Subcutaneous abdominal adipose tissue (tissue), 5 donors: ENCODE measurements around the gene RASD2.

Source experiments
- H3K27ac ChIP-seq: one replicate; pipeline ENCODE4 v1.7.0; 2013; ENCODE audit warnings: low read depth, mild to moderate bottlenecking, inconsistent platforms, low read length, moderate library complexity
- H3K27me3 ChIP-seq, 5 donors: one replicate each; pipeline ENCODE4 v1.7.0; 2013; ENCODE audit warnings: low read length in 5 of 5, inconsistent platforms in 1 of 5; ENCODE audit not compliant: control insufficient read depth in 5 of 5, insufficient read depth in 4 of 5
- H3K36me3 ChIP-seq, 5 donors: one replicate each; pipeline ENCODE4 v1.7.0; 2013; ENCODE audit warnings: low read length in 5 of 5; ENCODE audit not compliant: control insufficient read depth in 5 of 5, insufficient read depth in 5 of 5
- H3K4me1 ChIP-seq, 5 donors: one replicate each; pipeline ENCODE4 v1.7.0; 2013; ENCODE audit warnings: low read length in 5 of 5, mild to moderate bottlenecking in 3 of 5, moderate library complexity in 1 of 5; ENCODE audit not compliant: control insufficient read depth in 5 of 5, insufficient read depth in 5 of 5
- H3K4me3 ChIP-seq, 5 donors: one replicate each; pipeline ENCODE4 v1.7.0; 2013; ENCODE audit warnings: low read length in 5 of 5, low read depth in 1 of 5
- H3K9ac ChIP-seq, 5 donors: one replicate each; pipeline ENCODE4 v1.7.0; 2013; ENCODE audit warnings: low read length in 5 of 5, mild to moderate bottlenecking in 4 of 5, moderate library complexity in 3 of 5
- H3K9me3 ChIP-seq, 5 donors: one replicate each; pipeline ENCODE4 v1.7.0; 2013; ENCODE audit warnings: low read length in 5 of 5; ENCODE audit not compliant: control insufficient read depth in 5 of 5
- donor health status: healthy.
- donor health status: healthy.
- donor health status: healthy.
- donor health status: healthy.
- donor health status: healthy.

RASD2 gene

GRCh38 chr22:35526333-35526979, 14.2 kb upstream of the RASD2 start:
- Histone ChIP-seq H3K4me1 (peaks cover 2 to 12% (median 7%) of the 10 kb centered on the region in 5 donors), H3K36me3 (no peaks in the 10 kb centered on the region), H3K9me3 (peaks cover 0 to 12% (median 10%) of the 10 kb centered on the region in 5 donors), H3K4me3 (no peak overlapping the region), H3K27me3 (peaks cover 2 to 12% (median 4%) of the 10 kb centered on the region in 5 donors), H3K27ac (no peak overlapping the region), H3K9ac (no peak overlapping the region)

- Histone ChIP-seq H3K27me3 (no peaks in the 10 kb centered on the region), H3K9ac (no peak overlapping the region), H3K27ac (no peak overlapping the region), H3K4me1 (peaks cover 2 to 12% (median 7%) of the 10 kb centered on the region in 5 donors), H3K4me3 (no peak overlapping the region), H3K36me3 (no peaks in the 10 kb centered on the region), H3K9me3 (peaks cover 0 to 12% (median 10%) of the 10 kb centered on the region in 5 donors)
Measured at GRCh38 chr22:35528927-35529326, 11.7 kb upstream of the RASD2 start.

- H3K9me3 ChIP-seq, result peaks cover 0 to 12% (median 10%) of the 10 kb centered on the region in 5 donors
- peaks cover 0 to 8% (median 1%) of the 10 kb centered on the region in 5 donors for H3K4me1 ChIP-seq
- no peaks in the 10 kb centered on the region for H3K36me3 ChIP-seq
- no peak overlapping the region for H3K4me3 ChIP-seq
- no peak overlapping the region for H3K9ac ChIP-seq
- no peak overlapping the region for H3K27ac ChIP-seq
- H3K27me3 ChIP-seq, result no peaks in the 10 kb centered on the region
Measured at GRCh38 chr22:35530700-35531099, 9.9 kb upstream of the RASD2 start.

GRCh38 chr22:35531202-35531601, 9.4 kb upstream of the RASD2 start:
- Histone ChIP-seq H3K9me3 (peaks cover 0 to 12% (median 10%) of the 10 kb centered on the region in 5 donors), H3K4me3 (no peak overlapping the region), H3K36me3 (no peaks in the 10 kb centered on the region), H3K4me1 (peaks cover 0 to 9% (median 5%) of the 10 kb centered on the region in 5 donors), H3K27me3 (no peaks in the 10 kb centered on the region), H3K9ac (no peak overlapping the region), H3K27ac (no peak overlapping the region)

GRCh38 chr22:35531676-35532075, 9.0 kb upstream of the RASD2 start:
- H3K9ac ChIP-seq, result no peak overlapping the region
- H3K4me3 ChIP-seq, result no peak overlapping the region
- no peak overlapping the region for H3K27ac ChIP-seq
- H3K36me3 ChIP-seq, result no peaks in the 10 kb centered on the region
- H3K4me1 ChIP-seq, result peaks cover 0 to 11% (median 9%) of the 10 kb centered on the region in 5 donors
- peaks cover 0 to 12% (median 10%) of the 10 kb centered on the region in 5 donors for H3K9me3 ChIP-seq
- no peaks in the 10 kb centered on the region for H3K27me3 ChIP-seq

GRCh38 chr22:35533365-35534029, 7.1 kb upstream of the RASD2 start:
- peaks cover 0 to 12% (median 10%) of the 10 kb centered on the region in 5 donors for H3K9me3 ChIP-seq
- no peak overlapping the region for H3K9ac ChIP-seq
- H3K4me3 ChIP-seq, result no peak overlapping the region
- peaks cover 0 to 16% (median 9%) of the 10 kb centered on the region in 5 donors for H3K4me1 ChIP-seq
- H3K36me3 ChIP-seq, result no peaks in the 10 kb centered on the region
- H3K27me3 ChIP-seq, result peaks cover 0 to 2% (median 0%) of the 10 kb centered on the region in 5 donors
- H3K27ac ChIP-seq, result no peak overlapping the region

GRCh38 chr22:35534091-35534490, 6.5 kb upstream of the RASD2 start:
- Histone ChIP-seq H3K27me3 (peaks cover 0 to 6% (median 3%) of the 10 kb centered on the region in 5 donors), H3K9ac (no peak overlapping the region), H3K27ac (no peak overlapping the region), H3K4me3 (no peak overlapping the region), H3K4me1 (peaks cover 0 to 17% (median 9%) of the 10 kb centered on the region in 5 donors), H3K9me3 (peaks cover 0 to 9% (median 5%) of the 10 kb centered on the region in 5 donors), H3K36me3 (no peaks in the 10 kb centered on the region)

- Histone ChIP-seq H3K4me1 (peaks cover 2 to 37% (median 28%) of the 10 kb centered on the region in 5 donors), H3K36me3 (no peaks in the 10 kb centered on the region), H3K9me3 (no peaks in the 10 kb centered on the region), H3K27me3 (peaks cover 0 to 29% (median 19%) of the 10 kb centered on the region in 5 donors), H3K9ac (no peak overlapping the region), H3K27ac (no peak overlapping the region), H3K4me3 (no peak overlapping the region)
Measured at GRCh38 chr22:35537232-35537631, 3.4 kb upstream of the RASD2 start.

GRCh38 chr22:35538801-35539321, 1.8 kb upstream of the RASD2 start:
- H3K36me3 ChIP-seq, result no peaks in the 10 kb centered on the region

GRCh38 chr22:35539487-35539886, 1.1 kb upstream of the RASD2 start:
- Histone ChIP-seq H3K27me3 (peaks cover 0 to 48% (median 29%) of the 10 kb centered on the region in 5 donors), H3K9ac (no peak overlapping the region), H3K9me3 (no peaks in the 10 kb centered on the region), H3K36me3 (no peaks in the 10 kb centered on the region), H3K4me1 (peaks cover 2 to 37% (median 28%) of the 10 kb centered on the region in 5 donors), H3K27ac (no peak overlapping the region), H3K4me3 (peak overlapping the region in 4 of 5 donors; percentile 27 to 67 (median 56))

More at GRCh38 chr22:35538801-35539321, 1.8 kb upstream of the RASD2 start:
- peaks cover 0 to 46% (median 29%) of the 10 kb centered on the region in 5 donors for H3K27me3 ChIP-seq
- no peak overlapping the region for H3K4me3 ChIP-seq
- H3K4me1 ChIP-seq, result peaks cover 2 to 37% (median 28%) of the 10 kb centered on the region in 5 donors
- no peaks in the 10 kb centered on the region for H3K9me3 ChIP-seq
- no peak overlapping the region for H3K27ac ChIP-seq
- H3K9ac ChIP-seq, result no peak overlapping the region
